HG02571 (cell line): Measurements from ENCODE around the gene AMOT.

Source experiments
- ATAC-seq: cut with Tn5 transposase; IDR thresholded peaks from one replicate; pipeline ENCODE4 v1.9.1; 2021; ENCODE audit warnings: mild to moderate bottlenecking, moderate library complexity; ENCODE audit not compliant: unreplicated experiment

Gene AMOT

DNA sequence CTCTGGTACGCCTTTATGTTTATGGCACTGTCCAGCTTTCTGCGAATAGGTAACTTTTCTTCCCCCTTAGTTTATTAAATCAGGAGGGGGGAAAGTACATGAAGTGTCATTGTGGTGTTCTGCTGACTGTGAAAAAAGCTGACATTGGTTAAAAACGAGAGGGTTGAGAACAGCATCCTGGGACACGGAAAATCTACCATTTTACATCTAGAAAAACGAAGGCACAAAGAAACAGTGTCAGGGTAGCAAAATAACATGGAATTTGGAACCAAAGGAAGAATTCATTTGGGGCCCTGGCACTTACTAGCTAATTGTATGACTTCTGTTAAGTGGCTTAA is 1.2 kb upstream of the AMOT start:
- no peak for ATAC-seq

DNA sequence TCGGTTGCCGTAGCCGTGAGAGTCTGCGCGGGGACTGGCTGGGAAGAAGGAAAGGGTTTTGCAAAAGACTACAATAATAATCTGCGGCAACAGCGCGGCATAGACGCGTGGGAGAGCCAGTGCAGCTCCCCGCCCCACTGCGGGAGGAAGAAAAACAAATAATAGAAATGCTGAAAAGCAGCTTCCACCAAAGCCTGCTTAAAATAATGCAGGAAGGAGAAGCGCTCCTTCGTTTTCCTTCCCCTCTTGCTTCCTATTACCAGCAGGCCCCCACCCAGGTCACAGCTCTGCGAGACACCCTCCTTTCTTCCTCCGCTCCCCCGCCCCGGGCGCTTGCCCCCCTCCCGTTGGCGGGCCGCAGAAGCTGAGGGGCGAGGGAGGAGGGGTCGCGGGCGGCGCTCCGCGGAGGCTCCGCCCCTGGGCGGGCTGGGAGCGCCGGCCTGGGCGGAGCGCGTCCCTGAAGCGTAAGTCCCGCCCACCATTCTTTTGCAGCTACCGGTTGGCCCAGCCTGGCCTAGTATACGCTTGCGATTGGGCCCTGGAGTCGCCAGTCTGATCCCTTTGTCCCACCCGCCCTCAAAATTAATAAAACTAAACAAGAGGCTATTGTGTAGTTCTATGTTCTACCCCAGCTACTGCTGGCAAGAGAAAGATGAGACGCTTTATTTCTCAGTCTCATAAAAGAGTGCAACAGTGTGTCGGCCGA is 636 bp upstream of the AMOT start:
- peak; percentile 99 for ATAC-seq

DNA sequence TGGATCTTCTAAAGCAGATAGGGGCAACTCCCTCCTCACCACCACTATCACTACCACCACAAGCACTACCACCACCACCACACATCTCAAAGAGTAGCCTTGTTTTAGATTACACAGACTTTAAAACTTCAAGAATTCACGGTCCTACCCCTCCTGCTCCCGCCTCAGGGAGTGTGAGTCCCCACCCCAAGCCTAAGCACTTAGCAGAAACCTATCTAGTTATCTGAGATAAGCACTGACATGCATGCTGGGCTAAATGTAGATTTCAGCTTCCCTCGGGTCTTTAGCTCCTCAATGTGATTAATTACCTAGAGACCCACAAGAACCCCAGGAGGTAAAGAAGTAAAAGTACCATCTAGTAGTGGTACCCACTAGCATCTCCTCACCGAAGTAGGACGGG is 775 bp downstream of the AMOT start:
- ATAC-seq: no peak

DNA sequence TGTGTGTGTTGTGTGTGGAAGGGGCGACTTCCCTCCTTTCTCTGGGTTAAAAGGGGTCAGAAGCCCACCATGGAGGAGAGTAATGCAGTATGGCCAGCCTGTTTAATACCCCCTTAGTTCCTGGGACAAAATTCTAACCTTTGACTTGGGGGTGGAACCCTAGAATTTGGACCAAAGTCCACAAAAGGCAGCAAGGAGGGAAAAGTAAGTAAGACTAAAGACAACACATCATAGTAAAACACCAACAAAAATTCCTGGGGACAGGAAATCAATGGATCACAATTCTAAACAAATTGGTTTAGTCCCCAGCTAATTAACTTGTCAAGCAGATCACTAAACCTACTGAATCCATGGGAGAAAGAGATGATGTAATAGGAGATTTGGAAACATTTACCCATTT is 3.1 kb downstream of the AMOT start:
- ATAC-seq: no peak

DNA sequence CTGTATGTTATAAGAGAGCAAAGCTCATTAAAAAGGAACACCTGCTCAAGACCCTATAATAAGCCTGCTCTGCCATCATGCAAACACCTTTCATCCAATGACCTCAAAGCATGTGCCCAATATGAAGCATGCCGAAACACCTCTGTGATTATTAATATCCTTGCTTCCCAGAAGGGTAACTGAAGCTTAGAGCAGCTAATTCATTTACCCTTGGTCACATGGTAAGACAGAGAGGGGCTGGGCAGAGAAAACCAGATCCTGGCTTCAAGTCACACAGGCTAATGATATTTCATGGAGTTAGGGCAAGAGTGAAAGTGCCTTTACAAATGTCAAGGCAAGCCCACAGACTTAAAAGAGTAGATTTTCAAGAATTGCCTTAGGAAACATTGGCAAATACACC is 5.6 kb downstream of the AMOT start:
- ATAC-seq: no peak

DNA sequence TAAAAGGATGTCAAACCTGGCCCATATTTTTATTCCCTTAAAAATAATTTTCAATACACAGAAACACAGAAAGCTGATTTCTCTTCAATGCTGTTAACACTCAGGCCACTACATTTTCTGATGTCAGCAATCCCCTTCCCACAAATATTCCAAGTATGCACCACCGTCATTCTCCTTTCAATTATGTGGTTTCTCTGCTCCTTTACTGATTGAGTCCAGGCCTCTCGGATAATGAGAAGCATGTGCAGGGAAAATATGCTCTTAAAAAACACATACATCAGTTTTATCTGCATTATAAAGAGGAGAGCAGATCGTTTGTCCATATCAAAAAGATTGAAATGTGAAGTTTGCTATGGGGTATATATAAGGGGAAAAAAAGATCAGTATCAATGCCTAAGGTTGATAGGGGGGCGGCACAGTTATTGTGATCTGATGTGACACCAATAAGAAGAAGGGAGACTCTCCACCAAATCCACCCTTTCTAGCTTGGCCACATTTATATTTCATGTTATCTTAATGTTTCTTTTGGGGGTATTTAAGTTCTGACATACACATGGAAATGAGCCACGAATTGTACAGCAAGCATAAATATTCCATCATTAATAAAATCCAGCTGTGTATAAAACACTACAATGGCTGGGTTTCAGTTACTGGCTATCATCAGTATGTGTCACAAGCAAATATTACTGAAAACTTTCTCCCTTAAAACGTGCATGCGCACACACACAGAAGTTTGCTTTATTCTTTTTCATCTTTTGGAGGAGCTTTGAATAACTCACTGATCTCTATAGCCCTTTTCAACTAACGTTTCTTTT is 6.4 kb downstream of the AMOT start:
- ATAC-seq: no peak

DNA sequence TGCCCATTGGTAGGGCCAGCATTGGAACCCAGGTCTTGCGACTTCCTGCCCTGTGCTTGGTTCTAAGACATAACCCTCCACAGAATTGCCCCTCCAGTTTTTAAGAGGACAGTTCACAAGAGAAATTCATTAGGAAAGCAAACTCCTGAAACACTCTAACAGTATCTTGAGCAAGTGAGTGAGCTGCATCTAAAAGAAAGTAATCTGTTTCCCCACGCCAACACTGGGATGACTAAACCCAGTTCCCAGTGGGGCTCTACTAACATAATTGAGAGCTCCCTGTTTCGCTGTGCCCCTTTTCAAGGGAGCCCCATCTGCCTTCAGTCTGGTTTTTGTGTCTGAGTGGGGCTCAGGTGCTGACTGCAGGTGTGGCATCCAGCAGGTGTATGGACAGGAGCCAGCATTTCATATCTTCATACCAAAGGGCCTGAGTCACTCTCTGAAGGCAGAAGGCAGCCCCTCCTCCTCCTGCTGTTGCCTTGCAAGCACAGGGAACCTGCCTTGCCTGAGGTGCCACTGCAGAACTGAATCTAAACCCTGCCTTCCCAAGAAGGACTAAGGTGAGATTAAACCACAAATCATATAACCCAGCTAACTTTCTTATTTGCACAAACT is 8.0 kb downstream of the AMOT start:
- ATAC-seq: no peak

DNA sequence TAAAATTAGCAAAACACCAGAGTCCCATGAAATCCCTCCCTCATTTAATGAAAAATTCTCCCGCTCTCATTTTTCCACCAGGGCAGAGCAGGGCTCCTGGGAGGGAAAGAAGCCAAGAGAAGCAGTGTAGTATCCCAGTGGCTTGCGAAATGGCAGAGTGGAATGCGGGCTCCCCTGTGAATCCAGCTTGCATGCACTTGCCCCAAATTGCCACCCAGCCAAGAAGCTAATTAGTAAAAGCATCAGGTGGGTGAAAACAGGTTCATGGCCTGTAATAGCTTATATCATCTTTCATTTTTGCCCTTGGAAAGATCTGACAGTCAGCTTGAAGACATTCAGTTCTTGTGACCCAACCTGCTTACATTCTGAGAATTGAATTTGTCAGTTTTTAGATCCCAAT is 10.1 kb downstream of the AMOT start:
- ATAC-seq: no peak

DNA sequence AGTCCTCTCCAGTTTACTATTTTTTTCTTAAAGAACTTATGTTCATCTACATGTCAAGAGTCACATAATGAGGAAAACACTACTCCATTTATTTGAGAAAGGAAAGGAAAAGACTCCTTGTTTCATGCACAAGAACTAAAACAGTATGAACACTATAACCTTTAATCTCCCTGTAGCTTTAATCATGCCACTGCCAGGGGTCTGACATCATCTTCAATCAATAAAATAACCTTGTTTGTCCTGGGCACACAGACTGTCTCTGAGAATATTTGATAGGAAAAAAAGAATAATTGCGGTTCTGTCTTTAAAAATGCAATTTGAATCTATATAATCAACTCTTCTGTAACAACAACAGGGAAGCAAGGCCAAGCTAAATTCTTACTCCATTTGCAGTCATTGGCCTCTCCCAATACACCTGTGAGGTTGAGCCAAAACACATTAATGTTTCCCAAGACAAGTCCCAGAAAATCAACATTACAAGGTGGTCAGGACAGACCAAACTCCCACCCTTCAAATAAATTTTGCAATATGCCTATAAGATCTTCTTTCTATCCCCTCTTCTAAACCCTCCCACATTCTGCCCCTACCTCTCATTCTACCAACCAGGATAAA is 13.2 kb downstream of the AMOT start:
- ATAC-seq: no peak

DNA sequence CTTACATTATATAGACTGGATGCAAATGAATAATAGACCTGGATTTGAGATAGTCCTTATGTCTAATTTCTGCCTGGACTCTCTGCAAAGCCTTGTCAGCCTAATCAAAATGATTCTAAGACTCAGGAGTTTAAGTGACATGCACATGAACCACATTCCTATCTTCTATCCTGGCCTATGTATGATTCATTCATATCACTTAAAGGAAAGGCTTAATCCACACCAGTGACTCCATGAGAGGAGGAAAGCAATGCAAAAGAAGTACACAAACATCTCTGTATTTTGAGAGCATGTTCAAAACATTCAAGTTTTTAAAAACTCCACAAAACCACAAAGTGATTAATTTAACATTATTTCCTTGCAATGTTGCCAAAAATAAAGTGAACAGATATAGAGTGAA is 14.6 kb downstream of the AMOT start:
- ATAC-seq: no peak

DNA sequence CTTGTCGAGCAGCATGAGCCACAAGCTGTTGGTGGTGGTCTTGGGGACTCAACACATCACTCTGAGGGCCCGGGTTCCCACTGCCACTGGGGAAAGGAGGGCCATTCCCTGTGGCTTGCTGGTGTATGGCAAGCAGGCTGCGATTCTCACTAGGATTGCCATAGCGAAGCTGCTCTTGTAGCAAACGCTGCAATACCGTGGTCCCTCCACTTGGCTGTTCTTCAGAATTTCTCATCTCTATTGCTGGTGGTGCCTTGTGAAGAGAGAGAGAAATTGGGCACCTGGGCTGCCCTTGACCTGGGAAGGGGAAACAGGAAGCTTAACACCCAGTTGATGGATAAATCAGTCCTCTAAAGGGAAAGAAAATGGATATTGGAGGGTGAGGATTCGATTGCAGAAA is 17.7 kb downstream of the AMOT start:
- ATAC-seq: no peak

DNA sequence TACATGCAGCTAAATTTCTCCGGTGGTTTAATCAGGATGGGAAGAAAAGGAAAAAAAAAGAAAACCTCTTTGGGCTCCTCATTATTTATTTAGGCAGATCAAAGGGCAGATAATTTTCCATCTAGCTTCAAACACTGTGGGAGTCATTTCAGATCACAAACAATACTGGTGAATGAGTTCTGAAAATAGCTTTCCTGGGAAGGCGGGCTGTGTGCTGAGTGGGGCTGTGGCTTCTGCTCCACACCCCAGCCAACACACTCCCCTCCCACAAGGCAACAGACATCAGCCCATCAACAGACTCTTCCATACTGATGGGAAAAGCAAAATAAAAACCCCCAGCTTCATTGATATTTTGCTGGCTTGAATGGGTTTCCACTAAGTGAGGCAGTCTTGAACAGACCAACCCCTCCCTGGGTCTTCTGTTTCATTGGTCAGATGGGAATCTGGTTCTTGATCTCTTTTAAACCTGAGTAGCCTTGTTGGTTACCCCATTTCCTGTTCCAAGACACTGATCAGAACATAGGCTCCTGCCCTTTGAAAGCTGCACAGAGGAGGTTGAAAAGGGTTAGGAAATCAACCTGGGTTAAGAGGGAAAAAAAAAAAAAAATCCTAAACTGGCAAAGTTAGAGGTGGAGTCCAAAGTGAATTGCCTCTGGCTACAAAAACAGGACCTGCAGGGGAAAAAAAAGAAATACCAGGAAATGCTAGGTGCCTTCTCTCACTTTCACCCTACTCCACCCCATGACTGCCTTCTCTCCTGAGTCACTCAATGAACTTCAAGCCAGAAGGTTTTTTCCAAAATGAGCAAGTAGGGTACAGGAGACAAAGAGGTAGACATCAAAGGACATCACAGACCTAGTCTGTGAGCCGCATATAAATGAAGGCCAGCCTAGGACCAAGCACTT is 20.0 kb downstream of the AMOT start:
- ATAC-seq: no peak

DNA sequence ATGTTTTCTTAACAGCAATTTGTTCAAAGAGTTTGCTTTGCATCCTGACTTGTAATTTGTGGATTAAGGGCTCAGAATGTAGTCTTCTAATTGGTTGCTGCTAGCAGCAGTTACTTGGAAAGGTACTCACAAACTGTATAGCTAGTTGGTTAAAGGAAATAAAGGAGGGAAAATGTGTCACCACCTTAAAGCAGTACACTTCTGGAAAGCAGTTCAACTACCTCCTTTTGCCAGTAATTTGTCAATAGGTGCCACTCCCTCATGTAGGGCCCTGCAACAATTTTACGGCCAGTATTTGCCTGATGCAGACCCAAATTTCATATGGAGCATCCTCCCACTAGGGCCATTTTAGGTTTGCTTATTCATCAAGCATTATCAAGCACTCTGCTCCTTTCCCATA is 20.8 kb downstream of the AMOT start:
- no peak for ATAC-seq

DNA sequence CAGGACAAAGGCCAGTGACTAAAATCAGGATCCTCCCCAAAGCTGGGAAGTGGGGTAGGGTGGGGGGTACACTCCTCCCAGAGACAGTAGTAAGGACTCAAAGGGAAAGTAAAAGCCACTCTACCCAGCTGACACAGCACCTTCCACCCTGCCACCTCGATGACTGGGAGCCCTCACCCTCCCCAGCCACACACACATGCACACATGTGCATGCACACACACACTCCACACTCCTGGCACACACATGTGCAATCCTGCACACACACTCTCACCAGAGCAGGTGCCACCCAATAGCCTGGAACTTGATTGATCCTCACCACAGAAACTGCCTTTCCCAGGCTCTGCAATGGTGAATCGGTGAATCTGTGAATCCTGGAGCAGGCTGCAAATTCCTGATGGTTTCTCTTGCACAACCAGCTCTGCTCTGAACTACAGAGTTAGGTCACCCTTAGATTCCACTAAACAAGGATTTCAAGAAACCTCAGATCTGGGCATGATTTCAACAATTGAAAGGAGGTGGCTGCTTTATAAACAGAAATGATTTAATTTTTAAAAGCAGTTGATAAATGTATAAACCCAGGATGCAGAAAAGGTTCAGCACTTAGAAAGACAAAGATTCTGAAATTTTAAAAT is 21.5 kb downstream of the AMOT start:
- no peak for ATAC-seq

DNA sequence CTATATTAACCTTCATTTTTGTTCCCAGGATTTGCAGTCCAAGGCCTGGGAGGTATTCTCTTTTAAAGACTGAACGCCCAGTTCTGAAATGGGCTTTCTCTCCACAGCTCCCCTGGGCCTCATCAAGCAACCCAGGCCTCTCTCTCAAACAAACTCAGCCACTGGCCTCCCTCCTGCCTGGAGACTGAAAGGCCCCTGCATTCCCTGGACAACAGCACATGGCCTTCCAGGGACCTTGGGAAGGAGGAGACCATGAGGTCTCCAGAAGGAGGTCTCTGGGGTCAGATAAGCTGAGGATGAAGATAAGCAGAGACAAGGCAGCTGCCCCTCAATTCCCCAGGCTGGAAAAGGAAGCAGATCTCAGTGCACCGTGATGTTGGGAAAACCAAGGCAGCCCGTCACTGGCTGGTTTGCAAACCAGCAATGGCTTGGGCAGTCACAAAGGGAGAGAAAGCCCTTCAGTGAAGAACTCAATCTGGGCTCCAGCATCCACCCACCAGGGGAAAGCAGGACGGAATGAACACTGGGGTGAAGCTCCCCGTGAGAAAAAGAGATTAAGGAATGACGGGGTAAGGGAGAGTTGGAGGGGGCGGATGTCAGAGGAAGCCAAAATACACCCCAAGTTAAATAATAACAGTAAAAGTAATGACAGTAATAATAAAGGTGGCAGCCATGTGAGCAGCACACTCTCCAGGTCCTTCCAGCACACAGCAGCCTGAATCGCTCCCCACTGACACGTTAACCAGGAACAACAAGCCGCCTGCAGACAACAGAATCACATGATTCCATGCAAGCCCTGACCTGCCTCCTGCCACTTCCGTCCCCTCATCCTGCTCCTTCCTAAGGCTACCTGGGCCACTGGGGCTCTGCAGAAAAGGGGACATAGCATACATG is 22.3 kb downstream of the AMOT start:
- ATAC-seq: no peak

DNA sequence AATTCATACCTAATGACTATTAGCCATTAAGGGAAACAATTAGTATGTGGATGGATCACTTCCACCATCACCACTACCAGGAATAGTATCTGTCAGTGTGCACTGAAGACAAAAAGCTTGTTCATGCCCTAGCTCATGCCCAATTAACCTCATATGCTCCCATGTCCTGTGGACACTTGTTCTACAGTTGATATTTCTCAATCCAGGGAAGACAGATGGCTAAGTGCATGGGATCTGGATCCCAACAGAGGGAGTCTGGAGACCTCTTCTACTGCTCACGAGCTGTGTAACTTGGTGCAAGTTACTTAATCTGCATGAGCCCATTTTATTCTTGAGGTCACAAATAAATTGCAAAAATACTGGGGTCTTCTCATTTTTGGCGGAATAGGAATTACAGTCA is 23.7 kb downstream of the AMOT start:
- ATAC-seq: no peak

DNA sequence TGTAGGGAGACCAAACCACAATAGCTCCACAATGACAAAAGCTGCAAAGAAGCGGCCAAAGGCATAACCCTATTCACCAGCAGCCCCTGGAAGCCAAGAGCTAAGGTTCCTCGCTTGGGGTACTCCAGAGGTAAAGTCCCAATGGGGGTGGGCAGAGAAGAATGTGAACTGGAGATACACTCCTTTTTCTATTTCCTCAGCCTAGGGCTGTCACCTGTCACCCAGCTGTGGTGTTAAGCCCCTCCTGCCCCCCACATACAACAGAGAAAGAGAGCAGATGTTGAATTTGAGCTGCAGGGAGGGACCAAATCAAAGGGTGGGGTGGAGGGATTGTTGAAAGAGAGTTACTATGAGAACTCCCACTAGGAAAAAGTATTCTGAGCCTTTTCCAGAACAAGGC is 26.1 kb downstream of the AMOT start:
- no peak for ATAC-seq

DNA sequence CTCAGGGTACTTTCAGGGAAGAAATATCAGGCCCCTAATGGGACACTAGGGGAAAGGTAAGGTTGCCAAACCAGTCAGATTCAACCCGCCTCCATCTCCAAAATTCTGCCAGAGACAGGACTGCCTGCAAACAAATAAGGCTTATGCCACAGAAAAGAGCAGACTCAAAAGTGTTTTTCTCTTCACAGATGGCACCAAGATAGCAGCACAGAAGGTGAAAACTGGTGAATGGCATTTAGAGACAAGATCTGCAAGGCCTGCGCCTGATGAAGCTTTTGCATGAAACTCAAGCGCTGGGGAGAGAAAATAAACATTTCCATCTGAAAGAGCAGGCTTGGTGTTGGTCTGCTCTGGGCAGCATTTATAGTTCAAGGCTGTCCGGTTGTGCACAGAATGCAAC is 27.9 kb downstream of the AMOT start:
- no peak for ATAC-seq

DNA sequence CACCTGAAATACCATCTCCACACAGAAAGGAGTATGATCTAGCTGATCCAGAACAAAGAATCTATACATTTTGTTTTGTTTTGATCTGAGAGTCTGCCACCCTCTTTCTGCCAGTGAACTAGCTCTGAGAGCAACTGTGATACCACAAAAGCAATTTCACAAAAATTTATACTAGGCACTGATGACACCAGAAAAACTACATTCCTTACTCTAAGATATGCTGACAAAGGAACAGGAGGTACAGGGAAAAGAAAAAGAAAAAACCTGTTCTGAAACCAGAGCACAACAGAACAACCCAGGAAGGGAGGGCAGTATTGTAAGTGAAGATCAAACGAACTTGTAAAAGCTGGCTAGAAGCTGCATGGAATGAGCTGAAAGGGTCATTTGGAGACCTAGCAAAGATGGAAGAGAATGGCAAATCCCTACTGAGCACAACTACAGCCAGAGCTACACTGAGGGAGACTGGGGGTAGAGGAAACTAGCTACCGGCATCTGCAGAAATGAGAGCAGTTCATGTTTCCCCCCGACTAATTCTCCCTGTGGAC is 31.9 kb downstream of the AMOT start:
- no peak for ATAC-seq
